ENCODE data around the gene ZNF586.

DNA sequence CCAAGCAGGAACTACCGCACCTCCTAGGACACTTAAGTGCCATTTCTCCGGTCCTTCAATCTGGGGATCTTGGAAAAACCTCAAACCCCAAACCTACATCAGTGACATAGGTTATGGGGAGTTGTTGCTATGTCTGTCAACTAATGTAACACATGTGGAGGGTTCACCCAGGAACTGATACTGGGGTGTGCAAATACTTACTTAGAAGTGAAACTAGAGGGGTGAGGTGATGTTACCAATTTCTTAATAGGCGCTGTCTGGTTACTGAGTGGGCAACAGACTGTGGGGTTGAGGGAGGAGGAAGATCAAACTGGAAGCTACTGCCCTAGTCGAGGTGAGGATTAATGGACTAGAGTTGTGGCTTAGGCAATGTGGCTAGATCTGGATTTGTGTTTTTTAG, 1.9 kb downstream of the ZNF586 start:
- TF ChIP-seq, protein P1, sequence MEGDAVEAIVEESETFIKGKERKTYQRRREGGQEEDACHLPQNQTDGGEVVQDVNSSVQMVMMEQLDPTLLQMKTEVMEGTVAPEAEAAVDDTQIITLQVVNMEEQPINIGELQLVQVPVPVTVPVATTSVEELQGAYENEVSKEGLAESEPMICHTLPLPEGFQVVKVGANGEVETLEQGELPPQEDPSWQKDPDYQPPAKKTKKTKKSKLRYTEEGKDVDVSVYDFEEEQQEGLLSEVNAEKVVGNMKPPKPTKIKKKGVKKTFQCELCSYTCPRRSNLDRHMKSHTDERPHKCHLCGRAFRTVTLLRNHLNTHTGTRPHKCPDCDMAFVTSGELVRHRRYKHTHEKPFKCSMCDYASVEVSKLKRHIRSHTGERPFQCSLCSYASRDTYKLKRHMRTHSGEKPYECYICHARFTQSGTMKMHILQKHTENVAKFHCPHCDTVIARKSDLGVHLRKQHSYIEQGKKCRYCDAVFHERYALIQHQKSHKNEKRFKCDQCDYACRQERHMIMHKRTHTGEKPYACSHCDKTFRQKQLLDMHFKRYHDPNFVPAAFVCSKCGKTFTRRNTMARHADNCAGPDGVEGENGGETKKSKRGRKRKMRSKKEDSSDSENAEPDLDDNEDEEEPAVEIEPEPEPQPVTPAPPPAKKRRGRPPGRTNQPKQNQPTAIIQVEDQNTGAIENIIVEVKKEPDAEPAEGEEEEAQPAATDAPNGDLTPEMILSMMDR (IDR thresholded peaks at IDR 0.05; ENCODE audit: low read depth, low read length, missing input control): no peak
- TF ChIP-seq JUND (IDR thresholded peaks at IDR 0.05): no peak
- no peak for TF ChIP-seq TAF1 (conservative IDR thresholded peaks at IDR 0.05)
- TF ChIP-seq RAD21 (IDR thresholded peaks at IDR 0.05): no peak
- TF ChIP-seq GABPA (IDR thresholded peaks at IDR 0.05 in 1 of 2, conservative IDR thresholded peaks at IDR 0.05 in 1 of 2): no peak
- no peak for TF ChIP-seq SP1 (IDR thresholded peaks at IDR 0.05)
- no peak for TF ChIP-seq HNF4A (conservative IDR thresholded peaks at IDR 0.05)
- no peak for TF ChIP-seq FOXA2 (IDR thresholded peaks at IDR 0.05)
- TF ChIP-seq, protein P2, sequence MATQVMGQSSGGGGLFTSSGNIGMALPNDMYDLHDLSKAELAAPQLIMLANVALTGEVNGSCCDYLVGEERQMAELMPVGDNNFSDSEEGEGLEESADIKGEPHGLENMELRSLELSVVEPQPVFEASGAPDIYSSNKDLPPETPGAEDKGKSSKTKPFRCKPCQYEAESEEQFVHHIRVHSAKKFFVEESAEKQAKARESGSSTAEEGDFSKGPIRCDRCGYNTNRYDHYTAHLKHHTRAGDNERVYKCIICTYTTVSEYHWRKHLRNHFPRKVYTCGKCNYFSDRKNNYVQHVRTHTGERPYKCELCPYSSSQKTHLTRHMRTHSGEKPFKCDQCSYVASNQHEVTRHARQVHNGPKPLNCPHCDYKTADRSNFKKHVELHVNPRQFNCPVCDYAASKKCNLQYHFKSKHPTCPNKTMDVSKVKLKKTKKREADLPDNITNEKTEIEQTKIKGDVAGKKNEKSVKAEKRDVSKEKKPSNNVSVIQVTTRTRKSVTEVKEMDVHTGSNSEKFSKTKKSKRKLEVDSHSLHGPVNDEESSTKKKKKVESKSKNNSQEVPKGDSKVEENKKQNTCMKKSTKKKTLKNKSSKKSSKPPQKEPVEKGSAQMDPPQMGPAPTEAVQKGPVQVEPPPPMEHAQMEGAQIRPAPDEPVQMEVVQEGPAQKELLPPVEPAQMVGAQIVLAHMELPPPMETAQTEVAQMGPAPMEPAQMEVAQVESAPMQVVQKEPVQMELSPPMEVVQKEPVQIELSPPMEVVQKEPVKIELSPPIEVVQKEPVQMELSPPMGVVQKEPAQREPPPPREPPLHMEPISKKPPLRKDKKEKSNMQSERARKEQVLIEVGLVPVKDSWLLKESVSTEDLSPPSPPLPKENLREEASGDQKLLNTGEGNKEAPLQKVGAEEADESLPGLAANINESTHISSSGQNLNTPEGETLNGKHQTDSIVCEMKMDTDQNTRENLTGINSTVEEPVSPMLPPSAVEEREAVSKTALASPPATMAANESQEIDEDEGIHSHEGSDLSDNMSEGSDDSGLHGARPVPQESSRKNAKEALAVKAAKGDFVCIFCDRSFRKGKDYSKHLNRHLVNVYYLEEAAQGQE (IDR thresholded peaks at IDR 0.05): no peak
- no peak for TF ChIP-seq YY1 (IDR thresholded peaks at IDR 0.05)

Measured in liver (tissue), 3 donors.